Natural killer cell (primary cell): ENCODE results near the gene TMEM203. TPM values are rescaled to one million over a fixed set of nuclear protein-coding genes. Genes with fewer than 3 reads are reported as not detected.

Experiments used
- ATAC-seq, 3 donors: fragments of 150-1000 bp in 2 of 3; fragments of 200-7000 bp in 1 of 3; cut with Tn5 transposase; 1 replicate in 1 of 3; 2 replicates in 2 of 3; pipeline ENCODE4 v1.10.0; 2021; ENCODE audit warnings: mild to moderate bottlenecking in 2 of 3, moderate library complexity in 2 of 3
- DNase-seq, 2 donors: peaks; one replicate each; pipeline versions ENCODE4 v3.0.0 to v3.0.0-alpha.2; 2013 to 2021; ENCODE audit warnings: mixed read lengths in 1 of 2
- H3K27ac ChIP-seq: one replicate; pipeline ENCODE4 v1.5.1; 2013; ENCODE audit warnings: mild to moderate bottlenecking, low read length
- H3K27me3 ChIP-seq: one replicate; pipeline ENCODE4 v1.6.1; 2013; ENCODE audit warnings: low read length; ENCODE audit not compliant: control insufficient read depth, insufficient read depth
- H3K36me3 ChIP-seq: one replicate; pipeline ENCODE4 v1.6.1; 2013; ENCODE audit warnings: low read length; ENCODE audit not compliant: control insufficient read depth, insufficient read depth
- H3K4me1 ChIP-seq: one replicate; pipeline ENCODE4 v1.6.1; 2013; ENCODE audit warnings: low read length; ENCODE audit not compliant: control insufficient read depth, insufficient read depth
- H3K4me3 ChIP-seq: one replicate; pipeline ENCODE4 v1.5.1; 2013; ENCODE audit warnings: low read length
- H3K9me3 ChIP-seq: one replicate; pipeline ENCODE4 v1.6.1; 2013; ENCODE audit warnings: low read length; ENCODE audit not compliant: control insufficient read depth, insufficient read depth
- H3K27ac Mint-ChIP-seq, 2 donors: one replicate each; pipeline ENCODE4 v1.8.0; 2022; ENCODE audit warnings: mild to moderate bottlenecking in 2 of 2, mixed read lengths in 2 of 2, moderate library complexity in 1 of 2
- H3K27me3 Mint-ChIP-seq, 2 donors: one replicate each; pipeline ENCODE4 v1.8.0; 2022; ENCODE audit warnings: low read depth in 2 of 2, mixed read lengths in 2 of 2
- H3K36me3 Mint-ChIP-seq: one replicate; pipeline ENCODE4 v1.8.0; 2022; ENCODE audit warnings: mixed read lengths
- H3K4me1 Mint-ChIP-seq, 2 donors: one replicate each; pipeline ENCODE4 v1.8.0; 2022; ENCODE audit warnings: mixed read lengths in 2 of 2
- H3K4me3 Mint-ChIP-seq: one replicate; pipeline ENCODE4 v1.8.0; 2022; ENCODE audit warnings: mild to moderate bottlenecking, moderate library complexity, mixed read lengths
- H3K9me3 Mint-ChIP-seq, 2 donors: one replicate each; pipeline ENCODE4 v1.8.0; 2022; ENCODE audit warnings: mixed read lengths in 2 of 2
- CTCF ChIP-seq: fragments of 200-600 bp; IDR thresholded peaks from one replicate; pipeline ENCODE4 v1.8.0; 2022; ENCODE audit warnings: antibody characterized with exemption
- WGBS: methylation state at CpG from one replicate; pipeline ENCODE4 v1.1.7; 2013; ENCODE audit warnings: missing lambda C conversion rate; ENCODE audit not compliant: insufficient coverage; 5-methylcytosine and 5-hydroxymethylcytosine counted together
- intact Hi-C: fragments of 100-400 bp; cut with micrococcal nuclease; formaldehyde crosslinking; loops from one replicate; pipeline ENCODE4 v1.14.2; 2022
- total RNA-seq, 4 donors: library from RNA; stranded (reverse); fragments of 120-200 nt in 1 of 4; gene quantifications; one replicate each; pipeline versions ENCODE4 v1.2.3 to v1.2.4, GENCODE V29; 2013 to 2022

Gene TMEM203
- total RNA-seq, 3 donors from 2014 or later (not counting 1 experiment from before 2014, with no cell fraction given): 22.1 to 30.5 (median 27.1) TPM

DNA sequence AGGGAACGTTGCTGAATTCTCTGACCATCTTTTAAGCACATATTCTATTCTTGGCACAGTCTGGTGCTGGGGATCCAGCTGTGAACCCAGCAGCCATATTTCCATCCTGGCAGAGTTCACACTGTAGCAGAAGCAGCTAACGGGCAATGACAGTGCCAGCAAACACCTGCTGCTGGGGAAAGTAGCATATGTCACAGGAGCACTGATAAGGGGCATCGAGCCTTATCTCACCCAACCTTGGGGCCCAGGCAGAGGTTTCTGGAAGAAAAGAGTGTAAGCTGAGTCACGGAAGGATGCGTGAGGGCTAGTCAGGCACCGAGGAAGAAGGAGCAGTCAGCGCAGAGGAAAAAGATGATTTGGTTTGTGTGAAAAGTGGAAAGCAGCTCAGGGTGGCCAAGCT lies 1.2 kb upstream of the TMEM203 start:
- Histone ChIP-seq H3K27ac (no peak overlapping the region), H3K4me1 (peaks cover 32% of the 10 kb centered on the region), H3K4me3 (no peak overlapping the region), H3K36me3 (no peaks in the 10 kb centered on the region), H3K9me3 (no peaks in the 10 kb centered on the region), H3K27me3 (no peaks in the 10 kb centered on the region)
- DNase-seq (no peak), ATAC-seq (no peak)
- peaks cover 38 to 39% of the 10 kb centered on the region in 2 donors for H3K4me1 Mint-ChIP-seq
- no peak for TF ChIP-seq CTCF
- WGBS: 87% methylated on average over 7 of the region's 7 CpGs
- H3K27ac Mint-ChIP-seq: peak overlapping the region; percentile 92 to 96
- no peaks in the 10 kb centered on the region for H3K9me3 Mint-ChIP-seq
- intact Hi-C loops: no loop called here
- H3K27me3 Mint-ChIP-seq: no peaks in the 10 kb centered on the region
- peak overlapping the region; percentile 93 for H3K4me3 Mint-ChIP-seq
- no peaks in the 10 kb centered on the region for H3K36me3 Mint-ChIP-seq

DNA sequence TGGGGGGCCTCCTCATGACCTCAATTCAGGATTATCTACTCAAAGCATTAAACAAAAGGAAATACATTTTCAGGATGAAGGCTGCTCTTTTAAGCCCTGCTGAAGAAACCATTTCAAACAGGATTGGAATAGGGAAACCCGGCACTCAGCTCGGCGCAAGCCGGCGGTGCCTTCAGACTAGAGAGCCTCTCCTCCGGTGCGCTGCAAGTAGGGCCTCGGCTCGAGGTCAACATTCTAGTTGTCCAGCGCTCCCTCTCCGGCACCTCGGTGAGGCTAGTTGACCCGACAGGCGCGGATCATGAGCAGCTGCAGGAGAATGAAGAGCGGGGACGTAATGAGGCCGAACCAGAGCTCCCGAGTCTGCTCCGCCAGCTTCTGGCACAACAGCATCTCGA lies 720 bp downstream of the TMEM203 start:
- no peaks in the 10 kb centered on the region for H3K27me3 ChIP-seq
- Mint-ChIP-seq H3K4me1 (peaks cover 37 to 45% of the 10 kb centered on the region in 2 donors), H3K27me3 (no peaks in the 10 kb centered on the region), H3K27ac (peak overlapping the region; percentile 92 to 96), H3K4me3 (peak overlapping the region; percentile 93), H3K36me3 (no peaks in the 10 kb centered on the region), H3K9me3 (no peaks in the 10 kb centered on the region)
- TF ChIP-seq CTCF: no peak
- H3K9me3 ChIP-seq: no peaks in the 10 kb centered on the region
- H3K4me1 ChIP-seq: peaks cover 40% of the 10 kb centered on the region
- peak overlapping the region; percentile 64 for H3K27ac ChIP-seq
- no peaks in the 10 kb centered on the region for H3K36me3 ChIP-seq
- intact Hi-C loops: loop anchor here (1.0 to 5.0 kb wide), 3 partner anchors 16 to 38 kb away; partner anchors contain the start of genes ANAPC2, RNF208, SSNA1 and TUBB4B
- WGBS: 24% methylated on average over 21 of the region's 21 CpGs
- H3K4me3 ChIP-seq: peak overlapping the region; percentile 57
- no peak for ATAC-seq
- no peak for DNase-seq

GRCh38 chr9:137202966-137203365 lies 2.5 kb downstream of the TMEM203 start:
- Mint-ChIP-seq H3K27ac (no peak overlapping the region), H3K4me3 (no peak overlapping the region), H3K9me3 (no peaks in the 10 kb centered on the region), H3K4me1 (peaks cover 37 to 49% of the 10 kb centered on the region in 2 donors), H3K36me3 (no peaks in the 10 kb centered on the region), H3K27me3 (no peaks in the 10 kb centered on the region)
- peaks cover 53% of the 10 kb centered on the region for H3K4me1 ChIP-seq
- 95% methylated on average over 8 of the region's 8 CpGs for WGBS
- no peaks in the 10 kb centered on the region for H3K9me3 ChIP-seq
- no peak overlapping the region for H3K27ac ChIP-seq
- no peak for TF ChIP-seq CTCF
- H3K4me3 ChIP-seq: no peak overlapping the region
- no peak for DNase-seq
- H3K36me3 ChIP-seq: no peaks in the 10 kb centered on the region
- no peak for ATAC-seq
- intact Hi-C loops: loop anchor here (5.0 kb wide), 1 partner anchor 39 kb away; the partner anchor contains the start of gene TUBB4B
- no peaks in the 10 kb centered on the region for H3K27me3 ChIP-seq
